ENCODE measurements around the gene CZIB. TPM values are rescaled to one million over a fixed set of nuclear protein-coding genes. Genes with fewer than 3 reads are reported as not detected.

Gene CZIB
- polyA plus RNA-seq, 3 donors = 55.3 to 62.2 (median 58.2) TPM

DNA sequence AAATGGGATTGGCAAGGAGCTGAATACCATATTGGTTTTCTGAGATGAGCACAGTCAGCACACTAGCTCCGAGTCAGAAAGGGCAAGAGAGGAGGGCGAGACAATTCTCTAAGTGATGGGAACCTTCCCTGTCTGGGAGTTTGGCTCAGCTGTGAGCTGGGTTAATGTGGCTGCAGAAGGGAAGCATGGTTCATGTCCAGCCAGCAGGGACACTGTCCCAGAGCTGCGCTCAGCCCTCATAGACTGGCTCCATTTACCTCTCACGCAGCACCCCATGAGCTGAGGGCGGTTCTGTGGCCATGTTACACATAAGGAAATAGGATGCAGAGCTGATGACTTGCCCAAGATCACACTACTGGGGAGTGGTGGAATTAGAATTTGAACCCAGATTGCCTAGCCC is 39.5 kb downstream of the CZIB start:
- intact Hi-C loops (cut with micrococcal nuclease) = no loop called here

DNA sequence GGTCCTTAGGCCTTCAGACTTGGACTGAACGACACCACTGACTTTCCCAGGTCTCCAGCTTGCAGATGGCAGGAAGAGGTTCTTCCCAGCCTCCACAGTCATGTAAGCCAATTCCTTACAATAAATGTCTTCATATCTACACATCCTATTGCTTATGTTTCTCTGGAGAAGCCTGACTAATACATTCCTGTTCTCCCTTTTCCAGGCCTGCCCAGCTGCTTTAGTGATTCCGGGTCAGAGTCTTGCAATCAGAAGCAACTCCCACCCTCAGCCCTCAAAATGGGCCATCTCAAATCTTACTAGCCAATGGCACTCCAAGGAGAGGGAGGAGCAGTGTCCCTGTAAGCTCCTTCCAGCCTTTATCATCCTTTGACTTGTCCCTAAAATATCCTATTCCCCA is 40.2 kb downstream of the CZIB start:
- no peaks in the 10 kb centered on the region for H4K20me1 ChIP-seq (ENCODE audit: insufficient read depth, low read length)
- H3K4me3 ChIP-seq (replicated peaks in 1 of 3; ENCODE audit: low read depth in 2 of 3, low read length in 3 of 3) = no peak overlapping the region
- Mint-ChIP-seq H3K36me3 (no peaks in the 10 kb centered on the region), H3K4me3 (no peak overlapping the region), H3K9me3 (no peaks in the 10 kb centered on the region), H3K27me3 (ENCODE audit: low read depth in 3 of 3) (peaks cover 0 to 9% (median 6%) of the 10 kb centered on the region in 3 donors), H3K4me1 (no peaks in the 10 kb centered on the region), H3K27ac (no peak overlapping the region)
- no peak for DNase-seq
- H3K4me2 ChIP-seq (replicated peaks; ENCODE audit: extremely low read depth, low read length, poor library complexity, severe bottlenecking) = no peak overlapping the region
- H3K27ac ChIP-seq (ENCODE audit: low read depth in 1 of 2, low read length in 2 of 2) = no peak overlapping the region
- peaks cover 0 to 1% of the 10 kb centered on the region in 2 donors for H3K9me3 ChIP-seq (replicated peaks in 1 of 2; ENCODE audit: control insufficient read depth in 1 of 2, insufficient read depth in 1 of 2, low read length in 2 of 2)
- no peaks in the 10 kb centered on the region for H3K4me1 ChIP-seq (ENCODE audit: control insufficient read depth in 1 of 2, insufficient read depth in 2 of 2, low read length in 2 of 2)
- H3K27me3 ChIP-seq (ENCODE audit: control insufficient read depth in 2 of 2, insufficient read depth in 2 of 2, low read length in 2 of 2) = no peaks in the 10 kb centered on the region
- no peak overlapping the region for H2AFZ ChIP-seq (ENCODE audit: insufficient read depth, low read depth, low read length, poor library complexity, severe bottlenecking)
- H3K36me3 ChIP-seq (replicated peaks in 1 of 2; ENCODE audit: control insufficient read depth in 1 of 2, insufficient read depth in 2 of 2, low read length in 2 of 2) = no peaks in the 10 kb centered on the region
- TF ChIP-seq, protein P1, sequence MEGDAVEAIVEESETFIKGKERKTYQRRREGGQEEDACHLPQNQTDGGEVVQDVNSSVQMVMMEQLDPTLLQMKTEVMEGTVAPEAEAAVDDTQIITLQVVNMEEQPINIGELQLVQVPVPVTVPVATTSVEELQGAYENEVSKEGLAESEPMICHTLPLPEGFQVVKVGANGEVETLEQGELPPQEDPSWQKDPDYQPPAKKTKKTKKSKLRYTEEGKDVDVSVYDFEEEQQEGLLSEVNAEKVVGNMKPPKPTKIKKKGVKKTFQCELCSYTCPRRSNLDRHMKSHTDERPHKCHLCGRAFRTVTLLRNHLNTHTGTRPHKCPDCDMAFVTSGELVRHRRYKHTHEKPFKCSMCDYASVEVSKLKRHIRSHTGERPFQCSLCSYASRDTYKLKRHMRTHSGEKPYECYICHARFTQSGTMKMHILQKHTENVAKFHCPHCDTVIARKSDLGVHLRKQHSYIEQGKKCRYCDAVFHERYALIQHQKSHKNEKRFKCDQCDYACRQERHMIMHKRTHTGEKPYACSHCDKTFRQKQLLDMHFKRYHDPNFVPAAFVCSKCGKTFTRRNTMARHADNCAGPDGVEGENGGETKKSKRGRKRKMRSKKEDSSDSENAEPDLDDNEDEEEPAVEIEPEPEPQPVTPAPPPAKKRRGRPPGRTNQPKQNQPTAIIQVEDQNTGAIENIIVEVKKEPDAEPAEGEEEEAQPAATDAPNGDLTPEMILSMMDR (IDR thresholded peaks at IDR 0.05) = no peak
- WGBS (ENCODE audit: insufficient coverage) = 100% methylated on average over 2 of the region's 2 CpGs
- H3K9ac ChIP-seq (ENCODE audit: insufficient read depth, low read length, poor library complexity, severe bottlenecking) = no peak overlapping the region
- intact Hi-C loops (cut with micrococcal nuclease) = no loop called here
- H3K79me2 ChIP-seq (ENCODE audit: insufficient read depth, low read length) = no peaks in the 10 kb centered on the region

More for the DNA sequence above, 39.5 kb downstream of the CZIB start:
- Mint-ChIP-seq H3K4me1 (no peaks in the 10 kb centered on the region), H3K27me3 (ENCODE audit: low read depth in 3 of 3) (peaks cover 0 to 7% (median 6%) of the 10 kb centered on the region in 3 donors), H3K9me3 (no peaks in the 10 kb centered on the region), H3K27ac (no peak overlapping the region), H3K4me3 (no peak overlapping the region), H3K36me3 (no peaks in the 10 kb centered on the region)
- Histone ChIP-seq H3K4me3 (replicated peaks in 1 of 3; ENCODE audit: low read depth in 2 of 3, low read length in 3 of 3) (no peak overlapping the region), H3K4me2 (replicated peaks; ENCODE audit: extremely low read depth, low read length, poor library complexity, severe bottlenecking) (no peak overlapping the region), H3K36me3 (replicated peaks in 1 of 2; ENCODE audit: control insufficient read depth in 1 of 2, insufficient read depth in 2 of 2, low read length in 2 of 2) (no peaks in the 10 kb centered on the region), H3K4me1 (ENCODE audit: control insufficient read depth in 1 of 2, insufficient read depth in 2 of 2, low read length in 2 of 2) (no peaks in the 10 kb centered on the region), H3K9ac (ENCODE audit: insufficient read depth, low read length, poor library complexity, severe bottlenecking) (no peak overlapping the region), H3K27me3 (ENCODE audit: control insufficient read depth in 2 of 2, insufficient read depth in 2 of 2, low read length in 2 of 2) (no peaks in the 10 kb centered on the region), H2AFZ (ENCODE audit: insufficient read depth, low read depth, low read length, poor library complexity, severe bottlenecking) (no peak overlapping the region), H4K20me1 (ENCODE audit: insufficient read depth, low read length) (no peaks in the 10 kb centered on the region), H3K27ac (ENCODE audit: low read depth in 1 of 2, low read length in 2 of 2) (no peak overlapping the region), H3K9me3 (replicated peaks in 1 of 2; ENCODE audit: control insufficient read depth in 1 of 2, insufficient read depth in 1 of 2, low read length in 2 of 2) (peaks cover 0 to 6% of the 10 kb centered on the region in 2 donors), H3K79me2 (ENCODE audit: insufficient read depth, low read length) (no peaks in the 10 kb centered on the region)
- TF ChIP-seq, protein P1 (IDR thresholded peaks at IDR 0.05) = no peak
- WGBS (ENCODE audit: insufficient coverage) = 100% methylated on average over 2 of the region's 5 CpGs
- no peak for DNase-seq

All from CD14-positive monocyte (primary cell).